ENCODE measurements around the gene GFRA1. TPM values are rescaled to one million over a fixed set of nuclear protein-coding genes. Genes with fewer than 3 reads are reported as not detected.

GFRA1 gene
- total and polyA plus RNA-seq, 2 of the 4 experiments (the other 2 are of a cell fraction) = 9.1 to 9.3 TPM

DNA sequence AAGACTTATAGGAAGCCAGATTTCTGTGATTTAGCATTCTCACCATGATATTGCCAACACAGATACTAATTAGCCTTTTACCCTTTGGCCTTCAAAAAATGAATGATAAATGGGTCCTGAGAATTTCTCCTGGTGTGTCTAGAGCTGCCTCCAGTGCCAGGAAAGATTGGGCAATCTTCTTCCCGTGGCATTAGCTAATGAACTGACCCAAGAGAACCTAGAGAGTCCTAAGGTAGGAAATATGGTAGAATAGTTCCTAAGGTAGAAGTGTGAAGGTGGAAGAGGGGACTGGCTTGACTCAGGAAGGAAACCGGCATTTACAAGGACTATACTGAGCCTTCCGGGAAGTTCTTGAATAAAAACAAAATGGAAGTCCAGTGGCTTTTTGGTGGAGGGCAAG lies 133.1 kb downstream of the GFRA1 start:
- Histone ChIP-seq H3K18ac (ENCODE audit: low read depth, low read length) (no peak overlapping the region), H3K14ac (replicated peaks; ENCODE audit: low read depth, low read length) (no peak overlapping the region), H3K4ac (ENCODE audit: low read depth, low read length) (no peak overlapping the region), H3K27ac (ENCODE audit: insufficient read depth, low read length) (no peak overlapping the region), H3K23ac (ENCODE audit: low read depth, low read length) (no peak overlapping the region), H3K27me3 (ENCODE audit: control insufficient read depth, insufficient read depth, low read length) (no peaks in the 10 kb centered on the region), H4K91ac (ENCODE audit: insufficient read depth, low read depth, low read length) (no peak overlapping the region), H3K4me1 (ENCODE audit: control insufficient read depth, insufficient read depth, low read length) (no peaks in the 10 kb centered on the region), H2AK5ac (ENCODE audit: low read depth, low read length) (no peak overlapping the region), H3K36me3 (ENCODE audit: control insufficient read depth, insufficient read depth, low read length) (no peaks in the 10 kb centered on the region), H3K79me1 (ENCODE audit: low read depth in 1 of 2, low read length in 2 of 2) (no peaks in the 10 kb centered on the region), H2BK15ac (ENCODE audit: low read depth, low read length) (no peak overlapping the region), H2BK20ac (ENCODE audit: low read depth, low read length) (no peak overlapping the region), H2BK120ac (ENCODE audit: low read depth, low read length) (no peak overlapping the region), H3K9me3 (ENCODE audit: control insufficient read depth, insufficient read depth, low read length) (no peaks in the 10 kb centered on the region), H4K20me1 (ENCODE audit: insufficient read depth, low read length) (no peaks in the 10 kb centered on the region), H3K4me3 (ENCODE audit: insufficient read depth, low read depth, low read length) (no peak overlapping the region), H3K56ac (ENCODE audit: extremely low read depth, insufficient read depth, low read length) (no peak overlapping the region), H3K9me1 (ENCODE audit: insufficient read depth, low read length) (no peaks in the 10 kb centered on the region), H2AK9ac (replicated peaks; ENCODE audit: low read depth, low read length, poor library complexity) (no peak overlapping the region), H2AFZ (replicated peaks; ENCODE audit: low read length, poor library complexity) (no peak overlapping the region), H4K5ac (ENCODE audit: low read depth, low read length) (no peak overlapping the region), H3K4me2 (ENCODE audit: low read depth, low read length) (no peak overlapping the region), H3K9ac (ENCODE audit: low read depth, low read length) (no peak overlapping the region), H4K8ac (ENCODE audit: low read depth in 2 of 2, low read length in 2 of 2) (no peak overlapping the region), H2BK5ac (ENCODE audit: low read depth, low read length, poor library complexity, severe bottlenecking) (no peak overlapping the region)
- no CpG with 5 or more reads among the region's 3 CpGs for WGBS, 2 experiments (ENCODE audit: extremely low coverage in 2 of 2, insufficient read length in 1 of 2)
- DNase-seq = no peak
- BruUV-seq (replicated peaks) = no TSS peak
- CTCF ChIA-PET = no interaction called here
- POLR2A ChIA-PET (ENCODE audit: unreplicated experiment) = no interaction called here
- dilution Hi-C loops (cut with HindIII; ENCODE audit: low sequenced_read_pairs, unreplicated experiment) (no loop called here), intact Hi-C loops (cut with micrococcal nuclease) (no loop called here), in situ Hi-C loops (cut with MboI; ENCODE audit: low sequenced_read_pairs) (no loop called here)
- ATAC-seq (ENCODE audit: low read depth) = no peak
- TF ChIP-seq, protein P1, sequence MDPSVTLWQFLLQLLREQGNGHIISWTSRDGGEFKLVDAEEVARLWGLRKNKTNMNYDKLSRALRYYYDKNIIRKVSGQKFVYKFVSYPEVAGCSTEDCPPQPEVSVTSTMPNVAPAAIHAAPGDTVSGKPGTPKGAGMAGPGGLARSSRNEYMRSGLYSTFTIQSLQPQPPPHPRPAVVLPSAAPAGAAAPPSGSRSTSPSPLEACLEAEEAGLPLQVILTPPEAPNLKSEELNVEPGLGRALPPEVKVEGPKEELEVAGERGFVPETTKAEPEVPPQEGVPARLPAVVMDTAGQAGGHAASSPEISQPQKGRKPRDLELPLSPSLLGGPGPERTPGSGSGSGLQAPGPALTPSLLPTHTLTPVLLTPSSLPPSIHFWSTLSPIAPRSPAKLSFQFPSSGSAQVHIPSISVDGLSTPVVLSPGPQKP (IDR thresholded peaks at IDR 0.05; ENCODE audit: borderline replicate concordance, low read depth, low read length) = no peak
- TF ChIP-seq RAD21 (IDR thresholded peaks at IDR 0.05; ENCODE audit: low read length) (no peak), FOS (IDR thresholded peaks at IDR 0.05; ENCODE audit: low read depth, low read length) (no peak), NFE2L2 (IDR thresholded peaks at IDR 0.05; ENCODE audit: low read depth, low read length) (no peak), RFX5 (IDR thresholded peaks at IDR 0.05; ENCODE audit: low read depth, low read length) (no peak), MAFK (IDR thresholded peaks at IDR 0.05; ENCODE audit: low read depth, low read length) (no peak), MXI1 (IDR thresholded peaks at IDR 0.05; ENCODE audit: borderline replicate concordance, low read depth, low read length) (no peak), POLR2A (IDR thresholded peaks at IDR 0.05; ENCODE audit: low read depth, low read length) (no peak), CEBPB (IDR thresholded peaks at IDR 0.05; ENCODE audit: low read depth, low read length) (no peak), MAZ (IDR thresholded peaks at IDR 0.05; ENCODE audit: borderline replicate concordance, low read depth, low read length) (no peak), RCOR1 (IDR thresholded peaks at IDR 0.05; ENCODE audit: insufficient replicate concordance, low read length) (no peak), CHD1 (IDR thresholded peaks at IDR 0.05; ENCODE audit: low read depth, low read length) (no peak), SMC3 (IDR thresholded peaks at IDR 0.05; ENCODE audit: low read depth, low read length) (no peak), BHLHE40 (IDR thresholded peaks at IDR 0.05; ENCODE audit: low read depth, low read length) (no peak)
- TF ChIP-seq, protein P2, sequence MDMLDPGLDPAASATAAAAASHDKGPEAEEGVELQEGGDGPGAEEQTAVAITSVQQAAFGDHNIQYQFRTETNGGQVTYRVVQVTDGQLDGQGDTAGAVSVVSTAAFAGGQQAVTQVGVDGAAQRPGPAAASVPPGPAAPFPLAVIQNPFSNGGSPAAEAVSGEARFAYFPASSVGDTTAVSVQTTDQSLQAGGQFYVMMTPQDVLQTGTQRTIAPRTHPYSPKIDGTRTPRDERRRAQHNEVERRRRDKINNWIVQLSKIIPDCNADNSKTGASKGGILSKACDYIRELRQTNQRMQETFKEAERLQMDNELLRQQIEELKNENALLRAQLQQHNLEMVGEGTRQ (IDR thresholded peaks at IDR 0.05; ENCODE audit: low read depth, low read length) = no peak
- TF ChIP-seq, protein P3, sequence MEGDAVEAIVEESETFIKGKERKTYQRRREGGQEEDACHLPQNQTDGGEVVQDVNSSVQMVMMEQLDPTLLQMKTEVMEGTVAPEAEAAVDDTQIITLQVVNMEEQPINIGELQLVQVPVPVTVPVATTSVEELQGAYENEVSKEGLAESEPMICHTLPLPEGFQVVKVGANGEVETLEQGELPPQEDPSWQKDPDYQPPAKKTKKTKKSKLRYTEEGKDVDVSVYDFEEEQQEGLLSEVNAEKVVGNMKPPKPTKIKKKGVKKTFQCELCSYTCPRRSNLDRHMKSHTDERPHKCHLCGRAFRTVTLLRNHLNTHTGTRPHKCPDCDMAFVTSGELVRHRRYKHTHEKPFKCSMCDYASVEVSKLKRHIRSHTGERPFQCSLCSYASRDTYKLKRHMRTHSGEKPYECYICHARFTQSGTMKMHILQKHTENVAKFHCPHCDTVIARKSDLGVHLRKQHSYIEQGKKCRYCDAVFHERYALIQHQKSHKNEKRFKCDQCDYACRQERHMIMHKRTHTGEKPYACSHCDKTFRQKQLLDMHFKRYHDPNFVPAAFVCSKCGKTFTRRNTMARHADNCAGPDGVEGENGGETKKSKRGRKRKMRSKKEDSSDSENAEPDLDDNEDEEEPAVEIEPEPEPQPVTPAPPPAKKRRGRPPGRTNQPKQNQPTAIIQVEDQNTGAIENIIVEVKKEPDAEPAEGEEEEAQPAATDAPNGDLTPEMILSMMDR (conservative IDR thresholded peaks at IDR 0.05; ENCODE audit: low read depth, low read length) = no peak
